Astrocyte (in vitro differentiated cells and primary cell): ENCODE data around the gene APOOL.

Experiments
- CTCF ChIP-seq: IDR thresholded peaks from 2 replicates; pipeline ENCODE4 v1.5.1; 2011; ENCODE audit warnings: low read depth, mild to moderate bottlenecking, inconsistent platforms, low read length, moderate library complexity; ENCODE audit not compliant: insufficient read depth
- EZH2 ChIP-seq: IDR thresholded peaks from 2 replicates; pipeline ENCODE4 v1.6.1; 2012; ENCODE audit warnings: mild to moderate bottlenecking, low read length, inconsistent platforms; ENCODE audit not compliant: insufficient read depth

DNA sequence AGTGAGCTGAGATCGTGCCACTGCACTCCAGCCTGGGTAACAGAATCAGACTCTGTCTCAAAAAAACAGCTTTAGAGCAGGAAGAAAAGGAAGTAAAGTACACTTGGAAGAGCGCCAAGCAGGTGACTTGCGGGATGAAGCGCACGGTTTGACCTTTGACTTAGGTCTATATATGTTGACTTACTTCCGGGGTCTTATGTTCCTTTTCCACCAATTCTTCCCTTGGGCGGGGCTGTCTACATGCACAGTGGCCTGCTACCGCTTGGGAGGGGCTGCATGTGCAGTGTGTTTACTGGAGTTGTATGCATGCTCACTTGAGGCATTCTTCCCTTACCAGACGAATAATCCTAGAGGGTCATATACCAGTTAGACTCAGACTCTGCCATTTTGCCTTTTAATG lies 108.6 kb downstream of the APOOL start:
- no peak for TF ChIP-seq CTCF
- TF ChIP-seq EZH2: no peak
